Ishikawa (cell line): ENCODE results near the gene MARCHF11.

ENCODE experiments used
- CREB1 ChIP-seq: IDR thresholded peaks from 2 replicates; pipeline ENCODE4 v1.6.1; 2012; ENCODE audit warnings: low read depth
- EP300 ChIP-seq: IDR thresholded peaks from 2 replicates; pipeline ENCODE4 v1.6.1; 2012; ENCODE audit warnings: borderline replicate concordance
- MAX ChIP-seq: IDR thresholded peaks from 2 replicates; pipeline ENCODE4 v1.6.1; 2012
- NFIC ChIP-seq: IDR thresholded peaks from 2 replicates; pipeline ENCODE4 v1.6.1; 2012
- RAD21 ChIP-seq: IDR thresholded peaks from 2 replicates; pipeline ENCODE4 v1.6.1; 2012; ENCODE audit warnings: low read depth
- REST ChIP-seq: IDR thresholded peaks from 2 replicates; pipeline ENCODE4 v1.6.1; 2012; ENCODE audit warnings: low read depth, mild to moderate bottlenecking
- TAF1 ChIP-seq: IDR thresholded peaks from 2 replicates; pipeline ENCODE4 v1.6.1; 2012; ENCODE audit warnings: low read depth, mild to moderate bottlenecking
- TEAD4 ChIP-seq: IDR thresholded peaks from 2 replicates; pipeline ENCODE4 v1.6.1; 2012
- USF1 ChIP-seq: IDR thresholded peaks from 2 replicates; pipeline ENCODE4 v1.6.1; 2012
- YY1 ChIP-seq: IDR thresholded peaks from 2 replicates; pipeline ENCODE4 v1.6.1; 2012; ENCODE audit warnings: low read depth

- TF ChIP-seq CREB1: no peak
- TF ChIP-seq RAD21: no peak
- no peak for TF ChIP-seq REST
- no peak for TF ChIP-seq YY1
- no peak for TF ChIP-seq EP300
- no peak for TF ChIP-seq MAX
- no peak for TF ChIP-seq TEAD4
- no peak for TF ChIP-seq USF1
- no peak for TF ChIP-seq TAF1
- TF ChIP-seq NFIC: no peak
Measured at GRCh38 chr5:16067415-16067814, 112.2 kb downstream of the MARCHF11 start.
